GM10266 (cell line): ENCODE data around the gene COPZ2.
"Not testable (repeated sequence)": the region's sequence is repeated elsewhere in the genome, so short reads cannot be mapped to it uniquely, and the experiment has no call there.

Experiments
- DNase-seq: peaks from one replicate; pipeline ENCODE4 v3.0.0; 2012; ENCODE audit errors: extremely low spot score
- CTCF ChIP-seq: IDR thresholded peaks from 2 replicates; pipeline ENCODE4 v1.5.1; 2012; ENCODE audit warnings: mild to moderate bottlenecking, low read depth; ENCODE audit not compliant: control insufficient read depth, insufficient read depth; ENCODE audit errors: missing control alignments

Gene COPZ2

DNA sequence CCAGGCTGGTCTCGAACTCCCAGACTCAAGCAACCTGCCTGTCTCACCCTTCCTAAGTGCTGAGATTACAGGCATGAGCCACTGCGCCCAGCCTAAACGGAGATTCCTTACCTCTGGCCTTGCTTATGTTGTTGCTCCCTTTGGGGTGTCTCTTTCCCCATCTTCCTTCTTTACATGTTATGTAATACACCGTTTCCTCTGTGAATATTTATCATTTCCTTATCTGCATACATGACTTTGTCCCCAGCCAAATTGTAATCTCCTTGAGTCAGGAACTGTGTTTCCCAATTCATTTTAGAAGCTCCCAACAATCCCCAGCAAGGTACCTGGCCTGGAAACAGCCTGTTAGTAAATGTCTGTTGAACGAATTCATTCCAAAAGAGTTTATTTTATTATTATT, 15.7 kb downstream of the COPZ2 start:
- DNase-seq, result no peak
- TF ChIP-seq CTCF, result no peak

- DNase-seq, result not testable (repeated sequence)
Measured at GRCh38 chr17:48017817-48018158, 19.8 kb downstream of the COPZ2 start.

- DNase-seq, result no peak
- no peak for TF ChIP-seq CTCF
Measured at GRCh38 chr17:48016112-48016511, 21.5 kb downstream of the COPZ2 start.

GRCh38 chr17:48014595-48015111, 22.9 kb downstream of the COPZ2 start:
- DNase-seq, result no peak
- TF ChIP-seq CTCF, result no peak

- no peak for DNase-seq
- TF ChIP-seq CTCF, result no peak
Measured at GRCh38 chr17:48013876-48014594, 23.6 kb downstream of the COPZ2 start.

DNA sequence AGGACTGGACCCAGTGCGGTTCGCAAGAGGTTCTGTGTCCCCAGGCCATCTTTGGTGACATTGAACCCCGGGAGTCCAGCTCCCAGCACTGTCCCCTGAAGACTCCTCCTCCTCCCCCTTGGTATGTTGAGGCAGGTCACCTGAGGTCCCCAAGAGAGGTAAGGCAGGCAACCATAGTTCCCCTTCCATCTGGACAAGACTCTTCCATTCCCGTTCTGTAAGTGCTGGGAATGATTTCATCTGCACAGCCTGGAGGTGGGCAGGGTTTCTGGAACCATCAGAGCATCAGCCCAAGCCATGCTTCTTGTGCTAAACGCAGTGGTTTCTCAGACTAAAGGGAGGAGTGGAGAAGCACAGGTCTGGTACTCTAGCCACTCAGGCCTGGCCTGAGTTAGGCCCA, 24.9 kb downstream of the COPZ2 start:
- no peak for TF ChIP-seq CTCF
- no peak for DNase-seq

- TF ChIP-seq CTCF, result no peak
- DNase-seq, result peak; percentile 85
Measured at GRCh38 chr17:48012151-48012520, 25.5 kb downstream of the COPZ2 start.

- DNase-seq, result peak; percentile 79
- peak; percentile 68 for TF ChIP-seq CTCF
Measured at GRCh38 chr17:48011405-48012150, 26.0 kb downstream of the COPZ2 start.
